GM15510 (cell line): ENCODE data around the gene TMX4.

ENCODE experiments used
- POLR2A ChIP-seq: IDR thresholded peaks from 3 replicates; pipeline ENCODE4 v1.6.1; 2011; ENCODE audit warnings: borderline replicate concordance; ENCODE audit not compliant: insufficient read length; ENCODE audit errors: extremely low read depth

The TMX4 gene, protein sequence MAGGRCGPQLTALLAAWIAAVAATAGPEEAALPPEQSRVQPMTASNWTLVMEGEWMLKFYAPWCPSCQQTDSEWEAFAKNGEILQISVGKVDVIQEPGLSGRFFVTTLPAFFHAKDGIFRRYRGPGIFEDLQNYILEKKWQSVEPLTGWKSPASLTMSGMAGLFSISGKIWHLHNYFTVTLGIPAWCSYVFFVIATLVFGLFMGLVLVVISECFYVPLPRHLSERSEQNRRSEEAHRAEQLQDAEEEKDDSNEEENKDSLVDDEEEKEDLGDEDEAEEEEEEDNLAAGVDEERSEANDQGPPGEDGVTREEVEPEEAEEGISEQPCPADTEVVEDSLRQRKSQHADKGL

DNA sequence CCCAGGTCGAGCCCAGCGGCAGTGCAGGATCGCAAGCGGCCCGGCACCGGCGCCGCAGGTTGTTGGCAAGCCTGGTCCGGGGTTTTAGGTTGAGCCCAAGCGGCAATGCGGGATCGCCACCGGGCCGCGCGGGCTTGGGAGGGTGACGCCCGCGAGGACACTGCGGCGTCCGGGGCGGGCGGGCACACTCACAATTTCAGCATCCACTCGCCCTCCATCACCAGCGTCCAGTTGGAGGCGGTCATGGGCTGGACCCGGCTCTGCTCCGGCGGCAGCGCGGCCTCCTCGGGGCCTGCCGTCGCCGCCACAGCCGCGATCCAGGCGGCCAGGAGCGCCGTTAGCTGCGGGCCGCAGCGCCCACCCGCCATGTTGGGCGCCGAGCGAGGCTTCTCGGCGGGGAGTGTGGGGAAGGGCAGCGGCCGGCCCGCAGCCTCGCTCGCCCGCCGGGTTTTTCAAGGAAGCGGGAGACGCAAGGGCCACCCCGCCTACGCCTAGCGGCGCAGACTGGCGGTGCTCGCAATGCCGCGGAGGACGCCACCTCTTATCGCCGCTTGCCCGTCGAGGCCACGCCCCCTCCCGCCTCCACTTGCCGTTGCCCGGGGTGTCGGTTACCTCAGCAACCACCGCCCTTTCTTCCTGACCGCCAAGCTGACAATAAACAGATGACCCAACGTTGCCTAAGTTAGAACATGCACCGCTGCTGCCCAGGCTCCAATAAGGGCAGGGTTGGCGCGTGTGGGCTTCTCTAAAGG lies at the start of gene TMX4:
Gene TMX4 (minus strand): TSS at position 516 of the 752 bp plus-strand sequence. CDS start 148 bp downstream, at position 368.
- peak; percentile 84 for TF ChIP-seq POLR2A

DNA sequence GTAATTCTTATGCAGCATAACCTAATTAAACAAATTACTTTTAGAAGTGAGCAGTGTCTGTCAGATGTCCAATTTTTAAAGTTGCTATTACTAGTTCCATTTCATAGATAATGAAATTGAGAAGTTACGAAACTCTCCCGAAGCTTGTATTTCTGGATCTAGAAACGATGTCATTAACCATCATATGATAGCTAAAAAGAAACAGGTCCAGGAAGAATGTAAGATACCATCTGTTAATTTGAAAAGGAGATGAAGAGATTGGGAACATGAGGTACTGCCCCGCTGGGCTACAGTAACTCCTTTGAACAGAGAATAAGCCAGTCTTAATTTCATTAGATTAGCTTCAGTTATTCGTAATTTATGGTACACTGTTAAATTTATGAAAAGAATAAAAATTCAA lies 47.5 kb upstream of the TMX4 start:
- no peak for TF ChIP-seq POLR2A

DNA sequence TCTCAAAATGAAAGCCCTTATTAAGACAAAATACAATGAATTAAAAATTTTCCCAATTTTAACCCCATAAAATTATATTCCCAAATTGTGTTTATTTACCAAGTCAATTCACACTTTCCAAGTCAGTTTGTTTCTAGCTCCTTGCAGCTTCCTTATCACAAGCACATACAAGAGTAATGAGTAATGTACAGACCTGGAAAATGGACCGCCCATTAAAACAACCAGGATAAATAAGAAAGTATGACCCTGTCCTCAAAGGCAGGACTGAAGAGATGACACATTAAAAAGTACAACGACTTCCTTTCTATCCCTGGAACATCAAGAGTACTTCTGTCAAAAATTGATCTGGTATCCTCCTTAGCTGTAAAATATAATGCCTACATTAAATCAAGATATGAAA lies 47.1 kb upstream of the TMX4 start:
- TF ChIP-seq POLR2A, result no peak

DNA sequence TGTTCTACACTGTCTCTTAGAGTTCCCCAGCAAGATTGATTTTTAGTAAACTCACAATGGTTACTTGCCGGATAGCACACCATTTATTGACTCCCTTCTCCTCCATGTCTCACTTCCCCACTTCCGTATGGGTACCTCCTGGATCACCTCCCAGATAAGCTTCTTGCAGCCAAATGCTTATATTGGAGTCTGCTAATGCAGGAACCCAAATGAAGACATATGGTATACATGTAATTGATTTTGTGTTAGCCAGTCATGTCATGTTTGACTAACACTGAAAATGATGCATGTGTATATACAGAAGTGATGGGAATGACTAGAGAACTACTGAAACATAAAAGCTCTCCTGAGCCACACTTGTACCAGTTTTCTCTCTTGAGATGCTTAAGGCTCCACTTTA lies 46.1 kb upstream of the TMX4 start:
- no peak for TF ChIP-seq POLR2A

DNA sequence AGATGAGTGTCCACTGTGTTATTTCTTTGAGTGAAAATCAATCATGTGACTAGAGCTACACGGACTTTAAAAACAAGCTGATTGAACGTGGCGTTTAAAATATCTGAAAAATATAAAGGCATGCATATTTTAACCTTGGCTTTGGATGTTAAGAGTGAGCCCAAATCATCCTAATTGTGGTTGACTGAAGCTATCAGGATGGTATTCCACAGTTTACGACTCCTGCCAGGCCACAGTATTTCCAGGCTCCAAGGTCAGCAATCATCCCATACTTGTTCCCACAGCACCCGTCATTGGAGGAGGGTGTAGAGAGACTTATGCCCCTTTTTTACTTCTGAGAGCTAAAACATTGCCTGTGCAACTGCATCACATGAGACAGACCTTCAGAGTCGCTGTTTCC lies 43.2 kb upstream of the TMX4 start:
- TF ChIP-seq POLR2A, result no peak

DNA sequence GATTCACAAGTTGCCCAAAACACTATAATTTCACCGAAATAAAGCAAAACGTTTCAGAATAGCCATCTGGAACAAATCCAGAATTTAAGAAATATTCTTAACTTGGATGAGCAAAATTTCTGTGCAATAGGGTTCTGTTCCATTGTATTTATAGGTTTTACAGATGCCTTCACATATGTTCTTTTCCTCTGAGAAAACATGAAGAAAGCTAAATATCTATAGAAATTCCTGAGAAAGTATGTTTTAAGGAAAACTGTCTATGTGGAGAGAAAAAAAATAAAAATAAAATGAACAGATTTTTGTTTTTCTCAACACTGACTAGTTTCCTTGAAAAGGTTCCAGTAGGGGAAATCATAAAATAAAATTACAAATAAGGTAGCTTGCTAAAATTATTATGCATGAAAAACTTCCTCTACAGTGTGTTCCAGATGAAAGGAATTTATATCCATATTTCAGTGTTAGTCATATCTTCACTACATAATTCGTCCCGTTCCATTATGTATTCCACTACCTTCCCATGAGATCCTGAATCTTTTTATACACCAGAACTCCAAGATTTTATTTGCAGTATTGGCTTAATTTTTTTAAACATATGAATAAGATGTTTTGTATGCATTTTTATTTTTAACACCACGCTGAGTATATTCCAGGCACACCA lies 42.4 kb upstream of the TMX4 start:
- no peak for TF ChIP-seq POLR2A

DNA sequence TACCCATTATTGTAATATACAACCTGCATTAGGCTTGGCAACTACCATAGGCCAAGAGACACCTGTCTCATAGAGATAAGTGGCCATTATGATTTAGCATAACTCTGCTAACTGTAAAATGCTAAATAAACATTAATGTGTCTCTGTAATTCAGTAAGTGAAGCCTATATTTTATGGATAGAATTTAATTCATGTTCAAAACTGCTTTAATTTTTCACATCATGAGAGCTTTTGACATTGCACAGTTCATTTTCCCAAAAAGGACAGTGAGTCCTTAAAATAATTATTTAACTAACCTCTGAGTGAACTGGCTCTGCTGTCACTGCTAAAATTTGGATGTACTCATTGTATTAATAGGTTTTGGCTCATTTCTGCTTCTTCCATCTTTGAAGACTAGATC lies 41.4 kb upstream of the TMX4 start:
- no peak for TF ChIP-seq POLR2A

DNA sequence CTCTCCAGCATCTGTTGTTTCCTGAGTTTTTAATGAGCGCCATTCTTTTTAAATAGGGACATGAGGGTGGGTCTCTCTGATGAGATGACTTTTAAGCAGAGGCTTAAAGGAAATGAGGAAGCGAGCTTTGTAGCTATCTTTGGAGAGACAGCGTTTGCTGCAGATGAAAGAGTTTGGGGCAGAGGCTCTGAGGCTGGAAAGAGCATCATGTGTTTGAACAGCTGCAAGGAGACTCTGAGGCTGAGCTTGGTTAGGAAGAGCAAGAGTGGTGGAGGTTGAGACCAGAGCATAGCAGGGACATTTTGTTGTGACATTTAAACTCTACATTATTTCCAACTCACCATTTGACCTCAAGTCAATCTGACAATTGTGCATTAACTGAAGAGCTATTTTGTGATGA lies 38.3 kb upstream of the TMX4 start:
- no peak for TF ChIP-seq POLR2A

DNA sequence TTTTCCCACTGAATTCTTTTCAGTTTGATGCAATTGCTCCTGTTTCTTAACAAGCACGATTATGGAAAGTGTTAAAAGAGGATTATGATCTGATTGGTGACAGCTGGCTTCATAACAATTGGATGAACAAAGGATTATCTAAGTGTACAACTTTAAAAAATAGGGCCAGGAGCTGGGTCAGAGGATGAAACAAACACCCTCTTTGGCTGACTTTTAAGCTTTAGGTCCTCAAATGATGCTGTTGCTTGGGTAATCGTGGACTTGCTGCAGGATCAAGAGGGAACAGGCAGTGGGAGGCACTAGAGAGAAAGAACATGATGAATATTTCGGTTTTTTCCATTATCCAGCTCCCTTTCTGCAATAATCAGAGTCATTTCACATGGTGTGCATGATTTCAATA lies 35.5 kb upstream of the TMX4 start:
- TF ChIP-seq POLR2A, result no peak

DNA sequence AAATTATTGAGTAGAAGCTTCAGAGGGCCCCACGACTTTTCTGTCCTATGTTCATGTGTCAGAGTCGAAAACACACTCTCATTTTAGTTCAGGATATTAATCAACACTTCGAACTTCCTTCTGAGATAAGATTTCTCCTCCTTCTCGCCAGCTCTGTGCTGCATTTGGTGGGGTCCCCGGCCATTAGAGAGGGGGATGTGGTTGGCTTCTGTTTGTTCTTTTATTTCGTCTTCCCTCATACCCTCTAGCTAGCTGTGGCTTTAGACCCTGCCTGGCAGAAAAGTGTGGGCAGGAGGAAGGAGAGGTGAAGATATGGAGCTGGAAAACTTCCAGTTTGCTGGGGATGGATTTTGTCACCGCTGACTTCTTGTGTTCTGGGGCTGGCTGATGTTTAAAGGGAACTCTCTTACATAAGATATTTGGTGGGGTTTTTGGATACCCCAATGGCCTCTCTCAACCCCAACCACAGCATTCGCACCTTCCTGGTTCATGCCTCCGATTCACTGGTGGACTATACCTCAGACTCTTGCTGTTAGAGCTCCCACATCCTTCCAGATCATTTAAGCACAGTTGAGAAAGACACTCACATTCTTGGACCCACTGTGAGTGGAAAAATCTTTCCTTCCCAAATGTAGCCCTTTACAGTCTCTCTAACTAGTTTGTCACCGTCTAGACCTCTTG lies 30.7 kb upstream of the TMX4 start:
- no peak for TF ChIP-seq POLR2A

DNA sequence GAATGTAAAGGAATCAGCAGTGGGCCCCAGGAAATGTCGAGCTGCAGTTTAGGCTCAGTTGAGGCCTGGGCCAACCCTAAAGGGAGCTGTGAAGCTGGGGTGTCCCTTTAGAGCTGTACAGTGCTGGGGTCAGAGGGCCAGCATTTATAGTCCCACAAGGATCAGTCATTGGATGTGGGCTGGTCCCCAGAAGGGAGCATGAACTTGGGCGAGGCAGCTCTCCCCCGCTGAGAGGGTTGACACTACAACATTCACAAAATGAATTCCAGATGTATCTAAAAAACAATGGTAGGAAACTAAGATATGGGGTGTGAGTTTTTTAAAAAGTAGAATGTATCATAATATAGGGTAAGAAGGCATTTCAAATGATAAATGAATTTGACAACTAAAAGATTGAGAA lies 29.7 kb upstream of the TMX4 start:
- no peak for TF ChIP-seq POLR2A

DNA sequence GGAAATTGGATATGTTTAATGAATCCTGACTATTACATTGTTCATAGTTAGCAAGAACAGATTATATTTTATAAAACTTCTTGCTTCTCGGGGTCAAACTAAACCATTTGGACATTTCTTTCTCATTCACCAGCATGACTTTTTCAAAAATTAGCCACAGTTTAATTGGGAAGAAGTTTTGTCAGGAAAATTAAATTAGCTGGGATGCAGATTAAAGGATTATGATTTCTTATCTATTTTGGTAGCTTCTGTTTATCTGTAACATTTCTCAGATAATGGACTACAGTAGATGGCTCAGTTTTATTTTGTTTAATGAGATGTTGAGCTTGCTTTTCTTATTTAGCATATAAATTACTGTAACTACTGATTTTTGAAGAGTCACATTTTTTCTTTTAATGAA lies 26.4 kb upstream of the TMX4 start:
- TF ChIP-seq POLR2A, result no peak

DNA sequence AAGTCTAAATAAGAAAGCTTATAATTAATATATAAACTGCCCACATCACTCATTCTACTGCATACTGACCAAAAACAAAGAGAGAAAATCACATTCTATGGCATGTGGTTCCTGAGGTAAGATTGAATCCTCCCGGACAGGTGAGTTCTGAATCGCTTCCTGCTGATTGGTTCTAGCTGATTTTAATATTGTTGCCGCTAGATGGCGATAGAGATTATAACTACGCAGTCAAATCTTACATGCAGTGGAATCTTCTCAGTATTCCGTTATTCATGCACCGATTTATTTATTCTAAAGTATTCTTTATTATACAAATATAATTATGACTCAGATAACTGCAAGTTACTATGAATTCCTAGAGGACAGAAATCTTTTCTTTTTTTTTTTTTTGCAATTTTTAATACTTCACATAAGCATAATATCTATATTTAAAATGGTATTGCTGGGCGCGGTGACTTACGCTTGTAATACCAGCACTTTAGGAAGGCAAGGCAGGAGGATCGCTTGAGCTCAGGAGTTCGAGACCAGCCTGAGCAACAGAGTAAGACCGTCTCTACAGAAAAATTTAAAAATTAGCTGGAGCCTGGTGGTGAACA lies 24.2 kb upstream of the TMX4 start:
- no peak for TF ChIP-seq POLR2A

DNA sequence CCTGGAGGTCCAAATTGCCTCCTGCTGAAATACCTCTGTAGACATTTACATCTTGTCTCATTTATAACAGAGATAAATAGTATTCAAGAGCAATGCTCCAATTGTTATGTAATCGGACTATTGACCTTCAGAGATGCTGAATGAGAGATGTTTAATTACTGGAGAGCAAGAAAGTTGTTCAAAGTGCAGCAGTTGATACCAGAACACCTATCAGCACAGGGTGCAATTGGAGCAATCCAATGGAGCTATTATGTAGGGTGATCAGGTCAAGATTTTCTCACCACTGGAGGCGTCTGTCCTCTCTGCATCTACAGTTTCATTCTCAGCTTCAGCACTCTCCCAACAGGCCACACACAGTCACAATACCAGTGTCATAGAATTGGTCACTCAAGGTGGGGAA lies 19.5 kb upstream of the TMX4 start:
- no peak for TF ChIP-seq POLR2A

DNA sequence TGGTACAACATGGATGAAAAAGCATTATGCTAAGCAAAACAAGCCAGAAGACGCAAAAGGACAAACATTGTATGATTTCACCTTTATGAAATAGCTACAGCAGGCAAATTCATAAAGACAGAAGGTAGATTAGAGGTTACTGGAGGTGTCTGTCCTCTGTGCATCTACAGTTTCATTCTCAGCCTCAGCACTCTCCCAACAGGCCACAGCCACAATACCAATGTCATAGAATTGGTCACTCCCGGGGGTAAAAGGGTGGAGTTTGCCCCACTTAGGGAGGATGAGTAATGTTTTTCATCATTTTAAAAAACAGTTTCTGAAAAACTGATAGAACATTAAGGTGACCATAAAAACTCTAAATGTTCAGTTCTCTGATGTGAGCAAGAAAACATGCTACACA lies 17.2 kb upstream of the TMX4 start:
- no peak for TF ChIP-seq POLR2A
